Measurements from ENCODE around the gene ROBO3. TPM values are rescaled to one million over a fixed set of nuclear protein-coding genes. Genes with fewer than 3 reads are reported as not detected.

ROBO3 gene
- total RNA-seq, 4 donors from 2014 or later: 5.0 to 10.8 (median 8.5) TPM

GRCh38 chr11:124894606-124895430 lies 29.6 kb downstream of the ROBO3 start:
- H3K27ac ChIP-seq (replicated peaks in 1 of 4): peak overlapping the region; percentile 58 to 76 (median 68)
- peak overlapping the region; percentile 40 to 50 (median 42) for H3K4me3 ChIP-seq
- DNase-seq (ENCODE audit: extremely low spot score): no peak
- WGBS: 69% methylated on average over 4 of the region's 4 CpGs
- H3K36me3 ChIP-seq: peaks cover 0 to 49% (median 0%) of the 10 kb centered on the region in 4 donors
- TF ChIP-seq EP300 (IDR thresholded peaks at IDR 0.05) (no peak), POLR2AphosphoS5 (IDR thresholded peaks at IDR 0.05) (no peak), CTCF (IDR thresholded peaks at IDR 0.05) (no peak), POLR2A (IDR thresholded peaks at IDR 0.05; ENCODE audit: low read depth) (no peak)
- peaks cover 52 to 83% (median 61%) of the 10 kb centered on the region in 4 donors for H3K4me1 ChIP-seq
- peaks cover 0 to 11% (median 0%) of the 10 kb centered on the region in 4 donors for H3K27me3 ChIP-seq
- H3K9me3 ChIP-seq: no peaks in the 10 kb centered on the region
- intact Hi-C loops (cut with DNase I): no loop called here

- Histone ChIP-seq H3K27ac (replicated peaks in 1 of 4) (peak overlapping the region; percentile 58 to 76 (median 68)), H3K27me3 (peaks cover 0 to 16% (median 0%) of the 10 kb centered on the region in 4 donors), H3K4me1 (peaks cover 51 to 81% (median 62%) of the 10 kb centered on the region in 4 donors), H3K4me3 (peak overlapping the region; percentile 40 to 50 (median 42)), H3K9me3 (no peaks in the 10 kb centered on the region), H3K36me3 (peaks cover 0 to 42% (median 0%) of the 10 kb centered on the region in 4 donors)
- 68% methylated on average over 18 of the region's 20 CpGs for WGBS
- DNase-seq (ENCODE audit: extremely low spot score): no peak
- no peak for TF ChIP-seq POLR2AphosphoS5 (IDR thresholded peaks at IDR 0.05)
- no peak for TF ChIP-seq POLR2A (IDR thresholded peaks at IDR 0.05; ENCODE audit: low read depth)
- no peak for TF ChIP-seq EP300 (IDR thresholded peaks at IDR 0.05)
- TF ChIP-seq CTCF (IDR thresholded peaks at IDR 0.05): no peak
- intact Hi-C loops (cut with DNase I): no loop called here
Observed at GRCh38 chr11:124895471-124895971, 30.3 kb downstream of the ROBO3 start.

- peaks cover 45 to 74% (median 60%) of the 10 kb centered on the region in 4 donors for H3K4me1 ChIP-seq
- no peaks in the 10 kb centered on the region for H3K9me3 ChIP-seq
- H3K4me3 ChIP-seq: peak overlapping the region; percentile 40 to 50 (median 42)
- DNase-seq (ENCODE audit: extremely low spot score): no peak
- TF ChIP-seq POLR2AphosphoS5 (IDR thresholded peaks at IDR 0.05): no peak
- no peak for TF ChIP-seq POLR2A (IDR thresholded peaks at IDR 0.05; ENCODE audit: low read depth)
- TF ChIP-seq EP300 (IDR thresholded peaks at IDR 0.05): no peak
- TF ChIP-seq CTCF (IDR thresholded peaks at IDR 0.05): no peak
- intact Hi-C loops (cut with DNase I): no loop called here
- peaks cover 0 to 21% (median 0%) of the 10 kb centered on the region in 4 donors for H3K27me3 ChIP-seq
- H3K27ac ChIP-seq (replicated peaks in 1 of 4): peak overlapping the region; percentile 58 to 76 (median 68)
- peaks cover 0 to 35% (median 0%) of the 10 kb centered on the region in 4 donors for H3K36me3 ChIP-seq
- WGBS: 95% methylated on average over 10 of the region's 16 CpGs
Observed at GRCh38 chr11:124896071-124896750, 31.0 kb downstream of the ROBO3 start.

GRCh38 chr11:124896821-124897391 lies 31.7 kb downstream of the ROBO3 start:
- 69% methylated on average over 3 of the region's 9 CpGs for WGBS
- H3K36me3 ChIP-seq: peaks cover 0 to 32% (median 0%) of the 10 kb centered on the region in 4 donors
- TF ChIP-seq EP300 (IDR thresholded peaks at IDR 0.05) (no peak), POLR2A (IDR thresholded peaks at IDR 0.05; ENCODE audit: low read depth) (no peak), CTCF (IDR thresholded peaks at IDR 0.05) (no peak), POLR2AphosphoS5 (IDR thresholded peaks at IDR 0.05) (no peak)
- H3K9me3 ChIP-seq: no peaks in the 10 kb centered on the region
- peaks cover 49 to 71% (median 54%) of the 10 kb centered on the region in 4 donors for H3K4me1 ChIP-seq
- intact Hi-C loops (cut with DNase I): no loop called here
- peaks cover 0 to 18% (median 0%) of the 10 kb centered on the region in 4 donors for H3K27me3 ChIP-seq
- H3K4me3 ChIP-seq: peak overlapping the region; percentile 40 to 50 (median 42)
- peak overlapping the region; percentile 58 to 76 (median 68) for H3K27ac ChIP-seq (replicated peaks in 1 of 4)
- no peak for DNase-seq (ENCODE audit: extremely low spot score)
